Neural cell (in vitro differentiated cells): ENCODE results near the gene PLP1.

ENCODE experiments used
- EZH2 ChIP-seq: fragments of 200-600, 300-800 bp; shearing (Covaris generic), sonication (generic); IDR thresholded peaks from 2 replicates; pipeline ENCODE4 v1.6.1; 2014; ENCODE audit warnings: antibody characterized with exemption, low read length, borderline replicate concordance, mild to moderate bottlenecking; ENCODE audit not compliant: insufficient read depth, poor library complexity, severe bottlenecking
- POLR2AphosphoS5 ChIP-seq: IDR thresholded peaks from 2 replicates; pipeline ENCODE4 v1.6.1; 2012
- TAF1 ChIP-seq: IDR thresholded peaks from 2 replicates; pipeline ENCODE4 v1.6.1; 2012; ENCODE audit warnings: low read depth
- TF ChIP-seq, protein P1 (sequence below): fragments of 450-650 bp; IDR thresholded peaks from 2 replicates; pipeline ENCODE4 v1.5.1; 2014; ENCODE audit warnings: antibody characterized with exemption, mild to moderate bottlenecking, moderate library complexity; ENCODE audit not compliant: poor library complexity, severe bottlenecking
- TF ChIP-seq, protein P2 (sequence below): IDR thresholded peaks from 2 replicates; pipeline ENCODE4 v1.6.1; 2012; ENCODE audit warnings: borderline replicate concordance

DNA sequence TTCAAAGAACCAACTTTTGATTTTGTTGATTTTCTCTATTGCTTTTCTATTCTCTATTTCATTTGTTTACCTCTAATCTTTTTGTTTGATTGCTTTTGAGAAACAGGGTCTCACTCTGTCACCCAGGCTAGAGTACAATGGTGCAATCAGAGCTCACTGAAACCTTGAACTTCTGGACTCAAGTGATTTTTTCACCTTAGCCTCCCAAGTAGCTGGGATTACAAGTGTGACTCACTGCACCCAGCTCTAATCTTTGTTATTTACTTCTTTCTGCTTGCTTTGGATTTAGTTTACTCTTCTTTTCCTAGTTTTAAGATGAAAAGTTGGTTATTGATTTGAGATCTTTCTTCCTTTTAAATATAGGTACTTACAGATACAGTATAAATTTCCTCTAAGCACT lies 29.2 kb downstream of the PLP1 start:
- TF ChIP-seq, protein P1, sequence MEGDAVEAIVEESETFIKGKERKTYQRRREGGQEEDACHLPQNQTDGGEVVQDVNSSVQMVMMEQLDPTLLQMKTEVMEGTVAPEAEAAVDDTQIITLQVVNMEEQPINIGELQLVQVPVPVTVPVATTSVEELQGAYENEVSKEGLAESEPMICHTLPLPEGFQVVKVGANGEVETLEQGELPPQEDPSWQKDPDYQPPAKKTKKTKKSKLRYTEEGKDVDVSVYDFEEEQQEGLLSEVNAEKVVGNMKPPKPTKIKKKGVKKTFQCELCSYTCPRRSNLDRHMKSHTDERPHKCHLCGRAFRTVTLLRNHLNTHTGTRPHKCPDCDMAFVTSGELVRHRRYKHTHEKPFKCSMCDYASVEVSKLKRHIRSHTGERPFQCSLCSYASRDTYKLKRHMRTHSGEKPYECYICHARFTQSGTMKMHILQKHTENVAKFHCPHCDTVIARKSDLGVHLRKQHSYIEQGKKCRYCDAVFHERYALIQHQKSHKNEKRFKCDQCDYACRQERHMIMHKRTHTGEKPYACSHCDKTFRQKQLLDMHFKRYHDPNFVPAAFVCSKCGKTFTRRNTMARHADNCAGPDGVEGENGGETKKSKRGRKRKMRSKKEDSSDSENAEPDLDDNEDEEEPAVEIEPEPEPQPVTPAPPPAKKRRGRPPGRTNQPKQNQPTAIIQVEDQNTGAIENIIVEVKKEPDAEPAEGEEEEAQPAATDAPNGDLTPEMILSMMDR = no peak
- TF ChIP-seq POLR2AphosphoS5 = no peak
- TF ChIP-seq TAF1 = no peak
- TF ChIP-seq EZH2 = no peak
- TF ChIP-seq, protein P2, sequence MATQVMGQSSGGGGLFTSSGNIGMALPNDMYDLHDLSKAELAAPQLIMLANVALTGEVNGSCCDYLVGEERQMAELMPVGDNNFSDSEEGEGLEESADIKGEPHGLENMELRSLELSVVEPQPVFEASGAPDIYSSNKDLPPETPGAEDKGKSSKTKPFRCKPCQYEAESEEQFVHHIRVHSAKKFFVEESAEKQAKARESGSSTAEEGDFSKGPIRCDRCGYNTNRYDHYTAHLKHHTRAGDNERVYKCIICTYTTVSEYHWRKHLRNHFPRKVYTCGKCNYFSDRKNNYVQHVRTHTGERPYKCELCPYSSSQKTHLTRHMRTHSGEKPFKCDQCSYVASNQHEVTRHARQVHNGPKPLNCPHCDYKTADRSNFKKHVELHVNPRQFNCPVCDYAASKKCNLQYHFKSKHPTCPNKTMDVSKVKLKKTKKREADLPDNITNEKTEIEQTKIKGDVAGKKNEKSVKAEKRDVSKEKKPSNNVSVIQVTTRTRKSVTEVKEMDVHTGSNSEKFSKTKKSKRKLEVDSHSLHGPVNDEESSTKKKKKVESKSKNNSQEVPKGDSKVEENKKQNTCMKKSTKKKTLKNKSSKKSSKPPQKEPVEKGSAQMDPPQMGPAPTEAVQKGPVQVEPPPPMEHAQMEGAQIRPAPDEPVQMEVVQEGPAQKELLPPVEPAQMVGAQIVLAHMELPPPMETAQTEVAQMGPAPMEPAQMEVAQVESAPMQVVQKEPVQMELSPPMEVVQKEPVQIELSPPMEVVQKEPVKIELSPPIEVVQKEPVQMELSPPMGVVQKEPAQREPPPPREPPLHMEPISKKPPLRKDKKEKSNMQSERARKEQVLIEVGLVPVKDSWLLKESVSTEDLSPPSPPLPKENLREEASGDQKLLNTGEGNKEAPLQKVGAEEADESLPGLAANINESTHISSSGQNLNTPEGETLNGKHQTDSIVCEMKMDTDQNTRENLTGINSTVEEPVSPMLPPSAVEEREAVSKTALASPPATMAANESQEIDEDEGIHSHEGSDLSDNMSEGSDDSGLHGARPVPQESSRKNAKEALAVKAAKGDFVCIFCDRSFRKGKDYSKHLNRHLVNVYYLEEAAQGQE = no peak
